Breast epithelium (tissue), 3 donors: Measurements from ENCODE around the gene KLK14.

Experiments used
- CTCF ChIP-seq, 3 donors: fragments of 450-650 bp; IDR thresholded peaks; one replicate each; pipeline ENCODE4 v1.5.1; 2016 to 2017; ENCODE audit warnings: antibody characterized with exemption in 3 of 3, mild to moderate bottlenecking in 3 of 3, moderate library complexity in 3 of 3
- POLR2A ChIP-seq: fragments of 450-650 bp; IDR thresholded peaks from one replicate; pipeline ENCODE4 v1.6.1; 2016; ENCODE audit warnings: antibody characterized with exemption, mild to moderate bottlenecking, moderate library complexity
- POLR2AphosphoS5 ChIP-seq, 3 donors: sonication (generic); formaldehyde crosslinking; IDR thresholded peaks; one replicate each; pipeline ENCODE4 v1.6.1; 2017; ENCODE audit warnings: antibody characterized with exemption in 3 of 3

DNA sequence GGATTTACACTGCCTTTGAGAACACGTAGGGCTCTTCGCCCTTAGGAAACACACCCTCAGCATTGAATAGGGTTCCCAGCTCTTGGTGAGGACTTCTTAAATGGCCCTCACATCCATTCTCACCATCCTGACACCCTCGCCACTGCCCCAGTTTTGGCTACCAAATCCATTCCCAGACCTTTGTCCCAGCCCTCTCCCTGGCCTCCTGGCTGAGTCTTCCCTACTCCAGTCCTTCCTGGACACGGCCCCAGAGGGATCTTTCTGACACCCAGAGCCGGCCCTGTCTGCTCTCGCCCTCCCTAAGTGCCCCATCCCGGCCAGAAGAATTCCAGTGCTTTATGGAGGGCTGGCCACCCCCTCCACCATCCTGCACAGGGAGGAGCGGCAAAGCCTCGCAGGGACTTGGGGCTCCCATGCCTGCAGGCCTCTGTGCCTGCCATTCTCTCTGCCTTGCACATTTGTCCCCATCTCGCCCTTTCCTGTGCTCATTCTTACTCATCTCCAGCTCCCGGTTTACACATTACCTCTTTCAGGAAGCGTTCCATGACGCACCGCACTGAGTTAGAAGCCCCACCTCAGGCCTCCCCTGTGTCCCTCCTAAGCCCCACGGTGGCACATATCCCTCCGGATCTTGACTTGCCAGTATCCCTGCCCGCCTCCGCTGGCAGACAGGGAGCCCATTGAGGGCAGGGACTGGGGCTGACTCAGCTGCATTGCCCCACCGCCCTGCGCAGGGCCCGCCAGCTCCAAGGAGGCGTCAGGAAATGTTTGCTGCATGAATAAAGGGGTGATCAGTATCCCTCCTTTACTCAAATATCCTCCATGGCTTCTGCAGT is 11.0 kb upstream of the KLK14 start:
- TF ChIP-seq POLR2AphosphoS5 (IDR thresholded peaks at IDR 0.05) = no peak
- TF ChIP-seq POLR2A = no peak
- TF ChIP-seq CTCF (IDR thresholded peaks at IDR 0.05) = no peak
